ENCODE data around the gene AXDND1.
"Not testable (repeated sequence)": the region's sequence is repeated elsewhere in the genome, so short reads cannot be mapped to it uniquely, and the experiment has no call there.

AXDND1 gene, protein sequence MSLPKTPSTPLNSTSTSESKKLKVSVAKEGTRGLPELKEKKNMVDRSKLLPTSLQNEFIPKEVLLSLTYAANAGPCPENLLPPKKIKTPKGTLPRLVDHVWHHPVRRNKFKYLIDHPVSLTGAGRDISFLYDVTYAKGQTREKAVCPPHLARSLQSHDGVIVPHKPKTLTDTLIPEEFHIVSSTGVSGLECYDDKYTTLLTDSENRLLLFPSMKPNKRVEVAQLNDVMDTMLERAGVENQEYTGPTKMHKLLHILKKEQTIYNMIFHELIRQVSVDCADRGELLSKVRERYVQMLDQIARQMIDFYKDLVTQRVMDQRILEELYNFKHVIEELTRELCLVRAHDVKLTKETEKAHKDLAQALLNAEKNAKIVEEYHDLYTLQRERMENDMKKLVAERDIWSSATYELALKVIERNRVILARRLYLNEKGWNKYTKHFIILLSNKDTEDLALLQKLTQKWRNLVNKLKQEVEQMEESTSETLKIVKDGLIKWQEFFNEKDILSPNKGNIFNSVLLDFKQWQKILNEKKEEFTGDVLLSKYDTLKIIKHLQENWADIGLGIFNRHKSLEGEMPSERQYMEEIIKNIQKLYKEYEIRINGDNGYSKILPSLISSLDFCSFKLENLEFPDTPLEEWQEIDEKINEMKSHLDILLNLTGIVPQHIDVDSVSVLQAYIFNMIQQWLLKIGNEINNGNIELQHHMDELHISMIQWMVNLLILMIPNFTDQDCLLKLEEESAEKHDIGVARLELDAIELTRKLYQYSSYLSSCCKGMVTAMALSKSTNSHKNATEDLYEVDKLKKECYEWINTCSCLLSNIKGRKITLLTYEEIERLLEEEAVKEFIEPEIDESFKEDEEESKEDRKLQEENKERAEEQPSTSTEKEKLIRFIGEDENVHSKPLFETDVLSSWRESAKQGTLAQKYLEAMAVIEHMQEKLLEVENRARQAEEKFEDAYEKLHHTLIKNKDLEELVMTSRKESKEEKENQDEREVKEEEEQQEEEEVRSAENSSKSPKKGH

DNA sequence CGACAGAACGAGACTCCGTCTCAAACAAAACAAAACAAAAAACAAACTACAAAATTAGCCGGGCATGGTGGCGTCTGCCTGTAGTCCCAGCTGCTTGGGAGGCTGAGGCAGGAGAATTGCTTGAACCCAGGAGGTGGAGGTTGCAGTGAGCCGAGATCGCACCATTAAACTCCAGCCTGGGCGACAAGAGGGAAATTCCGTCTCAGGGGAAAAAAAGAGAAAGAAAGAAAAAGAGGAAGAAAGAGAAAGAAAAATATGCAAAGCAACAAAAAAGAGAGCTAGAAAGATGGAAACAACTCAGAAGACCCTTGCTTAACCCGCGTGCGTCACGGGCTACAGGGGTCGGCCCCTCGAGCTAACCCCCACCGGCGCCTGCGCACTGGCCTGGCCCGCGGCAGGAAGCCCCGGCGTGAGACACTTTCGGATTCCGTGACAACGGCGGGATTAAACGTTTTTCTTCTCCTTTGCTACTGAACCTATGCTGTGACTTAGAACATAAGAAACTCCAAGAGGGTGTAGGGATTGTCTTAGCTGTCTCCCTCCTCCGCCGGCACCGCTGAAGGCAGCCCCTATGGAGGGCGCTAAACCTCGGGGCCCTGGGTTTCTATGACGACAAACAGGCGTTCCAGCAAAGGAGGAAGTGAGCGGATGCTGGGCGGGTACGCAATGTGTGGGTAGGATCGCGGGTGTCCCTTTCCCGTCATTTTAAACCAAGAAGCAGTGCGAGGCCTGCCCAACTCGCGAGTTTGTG is at the start of gene AXDND1:
Gene AXDND1, plus strand, starts transcription at position 630 of the 751 bp plus-strand sequence. CDS start 539 bp downstream, outside the sequence.
- peak; percentile 94 for DNase-seq

DNA sequence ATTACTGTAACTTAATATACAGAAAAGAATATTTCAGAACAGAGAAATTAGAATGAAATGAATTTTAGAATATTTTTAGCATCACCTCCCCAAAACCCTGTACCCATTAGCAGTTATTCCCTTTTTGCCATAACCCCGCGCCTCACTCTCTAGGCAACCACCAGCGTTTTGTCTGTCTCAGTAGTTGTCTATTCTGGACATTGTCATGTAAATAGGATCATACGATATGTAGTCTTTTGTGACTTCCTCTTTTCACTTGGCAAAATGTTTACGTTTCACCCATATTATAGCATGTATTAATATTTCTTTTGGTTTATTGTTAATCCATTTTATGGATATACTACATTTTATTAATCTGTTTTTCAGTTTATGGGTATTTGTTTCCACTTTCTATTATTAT is 47.3 kb upstream of the AXDND1 start:
- no peak for DNase-seq

DNA sequence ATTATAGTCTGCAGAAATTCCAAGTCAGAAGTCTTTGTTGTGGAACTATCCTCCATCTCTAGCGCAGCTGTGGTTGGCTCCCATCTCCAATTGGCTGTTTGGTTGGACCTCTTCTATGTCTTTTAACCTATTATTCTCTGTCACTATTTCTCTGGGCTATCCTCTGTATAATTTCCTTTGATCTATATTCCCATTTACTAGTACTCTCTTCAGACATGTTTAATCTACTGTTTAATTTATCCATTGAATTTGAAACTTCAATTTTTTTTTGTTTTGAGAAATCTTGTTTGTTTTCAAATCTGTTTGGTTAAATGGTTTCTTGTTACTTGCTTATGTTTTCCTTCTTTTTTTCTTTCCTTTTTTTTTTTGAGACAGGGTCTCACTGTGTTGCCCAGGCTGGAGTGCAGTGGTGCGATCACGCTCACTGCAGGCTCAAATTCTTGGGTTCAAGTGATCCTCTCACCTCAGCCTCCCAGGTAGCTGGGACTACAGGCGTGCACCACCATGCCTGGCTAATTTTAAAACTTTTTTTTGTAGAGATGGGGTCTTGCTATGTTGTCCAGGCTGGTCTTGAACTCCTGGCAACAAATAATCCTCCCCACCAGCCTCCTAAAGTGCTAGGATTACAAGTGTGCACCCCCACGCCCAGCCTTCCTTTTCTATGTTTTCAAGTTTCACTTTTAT is 44.1 kb upstream of the AXDND1 start:
- DNase-seq: no peak

DNA sequence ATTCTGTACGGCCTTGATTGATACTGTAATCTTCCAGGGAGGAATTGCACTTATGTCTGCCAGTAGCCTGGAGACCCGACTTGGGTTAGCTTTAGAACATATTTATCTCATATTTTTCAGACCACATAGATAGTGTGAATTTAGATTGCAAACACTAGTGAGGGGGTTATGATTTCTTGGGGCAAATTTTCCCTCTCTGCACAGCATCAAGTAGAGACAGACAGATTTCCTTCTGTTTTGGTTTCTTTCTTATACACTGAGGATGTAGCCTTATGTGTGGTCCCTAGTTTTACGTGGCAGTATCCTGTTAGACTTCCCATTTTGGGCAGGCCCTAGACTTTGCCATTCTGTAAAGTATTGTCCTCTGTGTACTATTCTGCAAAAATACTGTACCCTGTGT is 43.2 kb upstream of the AXDND1 start:
- DNase-seq: no peak

DNA sequence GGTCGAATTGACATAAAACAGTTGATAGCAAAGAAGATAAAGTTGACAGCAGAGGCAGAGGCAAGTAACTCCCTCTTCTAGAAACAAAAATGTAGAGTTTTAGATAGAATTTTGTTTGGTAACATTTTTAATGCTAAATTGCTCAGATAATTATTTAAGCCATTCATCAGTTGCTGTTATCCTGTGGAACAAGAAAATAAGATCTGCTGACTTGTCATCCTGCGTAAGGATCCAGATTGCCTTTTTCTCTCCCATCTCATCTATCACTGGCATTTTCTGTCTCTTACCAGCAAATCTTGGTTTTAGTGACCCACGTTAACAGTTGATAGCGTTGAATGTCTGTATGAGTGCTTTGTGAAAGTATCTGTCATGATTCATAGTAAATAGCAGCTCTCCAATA is 42.3 kb upstream of the AXDND1 start:
- DNase-seq: no peak

DNA sequence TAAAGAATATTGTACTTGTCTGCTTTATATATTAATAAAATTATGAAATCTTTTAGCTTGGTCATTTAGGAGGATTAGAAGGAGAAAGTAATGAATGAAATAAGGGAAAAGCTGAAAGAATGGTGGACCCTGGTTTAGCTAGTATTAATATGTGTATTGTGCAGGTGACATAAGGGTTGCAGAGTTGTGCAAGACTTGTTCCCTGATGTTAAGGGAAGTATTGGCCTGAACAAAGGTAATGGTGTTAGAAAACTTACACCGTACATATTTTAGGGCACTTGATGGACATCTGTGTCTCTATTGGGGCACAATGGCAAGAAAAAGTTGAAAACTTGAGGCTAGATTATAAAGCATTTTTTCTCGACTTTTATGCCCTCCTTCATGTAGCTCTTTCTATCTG is 39.9 kb upstream of the AXDND1 start:
- DNase-seq: no peak

DNA sequence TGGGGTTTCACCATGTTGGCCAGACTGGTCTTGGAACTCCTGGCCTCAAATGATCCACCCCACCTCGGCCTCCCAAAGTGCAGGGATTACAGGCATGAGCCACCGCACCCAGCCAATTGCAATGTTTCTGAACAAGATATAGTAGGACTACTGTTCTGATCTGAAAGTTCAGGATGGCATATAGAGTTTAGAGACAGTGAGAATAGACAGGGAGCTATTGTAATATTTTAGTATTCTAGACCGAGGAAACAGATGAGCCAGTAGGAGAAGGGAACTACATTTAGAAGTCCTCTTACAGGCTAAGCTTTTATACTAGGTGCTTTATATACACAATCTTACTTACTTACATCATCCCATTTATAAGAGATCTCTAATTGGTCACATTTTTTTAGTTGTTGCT is 39.0 kb upstream of the AXDND1 start:
- DNase-seq: no peak

DNA sequence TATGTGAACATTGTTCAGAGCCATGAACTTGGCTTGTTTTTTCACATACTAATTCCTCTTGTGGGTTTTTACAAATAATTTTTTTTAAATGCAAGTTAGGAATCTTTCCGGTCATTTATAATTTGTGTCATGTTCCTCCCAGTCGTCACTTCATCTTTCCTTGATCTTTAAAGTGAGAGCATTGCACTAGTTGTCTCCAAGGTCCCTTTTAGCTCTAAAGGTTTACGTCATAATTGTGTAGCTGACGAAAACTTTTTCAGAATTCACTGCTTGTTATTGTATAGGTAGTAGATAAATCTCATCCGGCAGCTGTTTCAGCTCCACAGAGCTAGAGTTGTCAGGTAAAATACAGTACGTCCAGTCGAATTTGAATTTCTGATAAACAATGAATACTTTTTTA is 38.6 kb upstream of the AXDND1 start:
- DNase-seq: no peak

DNA sequence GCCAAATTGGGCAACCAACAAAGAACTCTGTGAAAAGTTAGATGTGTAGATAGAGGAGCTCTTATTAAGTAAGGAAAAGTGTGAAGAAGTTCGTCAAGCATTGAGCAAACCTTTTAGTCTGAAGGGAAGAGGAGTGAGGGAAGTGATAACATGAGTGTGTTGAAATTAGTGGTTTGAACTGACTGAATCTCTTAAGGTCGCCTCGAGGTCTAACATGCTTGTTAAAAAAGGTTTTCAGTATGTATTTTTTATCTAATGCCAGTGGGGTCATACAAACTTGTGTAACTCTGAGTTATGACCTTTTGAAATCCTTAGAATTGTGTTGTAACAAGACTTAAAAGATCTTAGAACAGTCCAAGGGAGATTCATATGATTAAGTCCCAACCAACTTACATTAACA is 38.1 kb upstream of the AXDND1 start:
- no peak for DNase-seq

DNA sequence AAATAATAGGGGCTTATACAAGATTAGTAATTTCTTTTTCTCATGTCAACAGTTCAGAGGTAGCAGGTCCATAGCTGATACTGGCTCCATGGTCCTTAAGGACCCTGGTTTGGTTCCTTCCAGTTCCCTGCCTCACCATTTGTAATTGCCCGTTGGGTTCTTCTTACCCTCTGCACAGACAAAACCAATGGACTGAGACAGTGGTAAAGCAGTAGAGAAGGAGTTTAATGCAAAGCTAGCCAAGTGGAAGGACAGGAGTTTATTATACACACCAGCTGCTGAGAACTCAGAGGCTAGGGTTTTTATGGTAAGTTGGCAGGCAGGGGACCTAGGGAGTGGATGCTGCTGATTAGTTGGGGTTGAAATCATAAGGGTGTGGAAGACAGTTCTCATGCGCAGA is 35.9 kb upstream of the AXDND1 start:
- DNase-seq: no peak

DNA sequence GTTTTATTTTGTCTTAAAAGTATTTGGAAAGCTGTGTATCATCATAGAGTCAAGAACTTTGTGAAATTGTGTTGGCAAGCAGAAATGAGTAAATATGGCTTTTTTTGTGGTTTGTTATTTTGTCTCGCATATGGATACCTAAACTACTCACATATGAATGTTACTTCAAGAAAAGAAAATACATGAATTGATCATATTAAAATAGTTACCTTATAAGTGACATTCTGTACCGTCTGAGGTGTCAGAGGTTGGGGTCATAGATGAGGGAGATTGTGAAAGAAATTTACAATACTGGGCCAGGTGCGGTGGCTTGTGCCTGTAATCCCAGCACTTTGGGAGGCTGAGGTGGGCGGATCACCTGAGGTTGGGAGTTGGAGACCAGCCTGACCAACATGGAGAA is 31.3 kb upstream of the AXDND1 start:
- no peak for DNase-seq

DNA sequence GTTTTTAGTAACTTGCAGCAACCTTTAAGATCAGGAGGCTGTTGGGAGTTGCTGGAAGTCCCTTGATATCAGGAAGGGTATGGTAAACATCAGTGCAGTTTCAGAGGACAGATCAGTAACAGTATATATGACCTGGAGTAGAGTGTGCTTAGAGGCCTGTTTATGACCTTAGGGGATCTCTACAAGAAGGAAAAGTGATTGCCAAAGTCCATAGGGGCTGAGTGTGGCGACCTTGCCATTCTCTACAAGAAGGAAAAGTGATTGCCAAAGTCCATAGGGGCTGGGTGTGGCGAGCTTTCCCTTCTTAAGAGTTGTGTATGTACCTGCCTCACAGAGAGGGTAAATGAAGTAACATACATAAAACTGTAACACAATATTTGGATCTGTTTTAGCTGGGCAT is 28.5 kb upstream of the AXDND1 start:
- no peak for DNase-seq

DNA sequence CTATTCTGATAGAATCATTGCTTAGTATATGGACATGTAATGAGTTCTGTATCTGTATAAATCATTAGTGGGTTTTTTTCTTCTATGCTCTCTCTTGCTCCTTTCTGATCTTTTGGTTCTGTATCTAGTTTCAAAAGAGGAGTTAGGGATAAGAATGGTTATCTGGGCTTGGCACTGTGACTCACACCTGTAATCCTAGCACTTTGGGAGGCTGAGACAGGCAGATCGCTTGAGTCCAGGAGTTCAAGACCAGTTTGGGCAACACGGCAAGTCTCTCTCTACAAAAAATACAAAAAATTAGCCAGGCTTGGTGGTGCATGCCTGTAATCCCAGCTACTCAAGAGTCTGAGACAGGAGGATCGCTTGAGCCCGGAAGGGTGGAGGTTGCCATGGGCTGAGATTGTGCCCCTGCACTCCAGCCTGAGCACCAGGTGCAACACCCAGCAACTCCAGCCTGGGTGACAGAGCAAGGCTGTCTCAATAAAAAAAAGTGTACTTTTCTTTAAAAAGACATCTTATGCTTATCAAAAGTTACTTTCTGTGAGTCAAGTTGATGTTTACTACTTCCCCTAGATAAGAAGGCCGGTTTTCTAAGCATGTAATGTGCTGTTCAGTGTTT is 27.7 kb upstream of the AXDND1 start:
- no peak for DNase-seq

DNA sequence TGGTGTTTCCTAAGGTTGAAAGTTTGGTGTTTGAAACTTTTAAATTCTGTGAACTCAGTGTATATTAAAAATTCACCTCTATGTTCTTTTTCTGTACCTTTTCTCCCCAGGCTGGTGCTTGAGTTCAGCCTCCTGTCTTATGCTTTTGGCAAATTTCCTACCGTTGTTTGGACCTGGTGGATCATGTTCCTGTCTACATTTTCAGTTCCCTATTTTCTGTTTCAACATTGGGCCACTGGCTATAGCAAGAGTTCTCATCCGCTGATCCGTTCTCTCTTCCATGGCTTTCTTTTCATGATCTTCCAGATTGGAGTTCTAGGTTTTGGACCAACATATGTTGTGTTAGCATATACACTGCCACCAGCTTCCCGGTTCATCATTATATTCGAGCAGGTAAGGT is 24.9 kb upstream of the AXDND1 start:
- DNase-seq: no peak

DNA sequence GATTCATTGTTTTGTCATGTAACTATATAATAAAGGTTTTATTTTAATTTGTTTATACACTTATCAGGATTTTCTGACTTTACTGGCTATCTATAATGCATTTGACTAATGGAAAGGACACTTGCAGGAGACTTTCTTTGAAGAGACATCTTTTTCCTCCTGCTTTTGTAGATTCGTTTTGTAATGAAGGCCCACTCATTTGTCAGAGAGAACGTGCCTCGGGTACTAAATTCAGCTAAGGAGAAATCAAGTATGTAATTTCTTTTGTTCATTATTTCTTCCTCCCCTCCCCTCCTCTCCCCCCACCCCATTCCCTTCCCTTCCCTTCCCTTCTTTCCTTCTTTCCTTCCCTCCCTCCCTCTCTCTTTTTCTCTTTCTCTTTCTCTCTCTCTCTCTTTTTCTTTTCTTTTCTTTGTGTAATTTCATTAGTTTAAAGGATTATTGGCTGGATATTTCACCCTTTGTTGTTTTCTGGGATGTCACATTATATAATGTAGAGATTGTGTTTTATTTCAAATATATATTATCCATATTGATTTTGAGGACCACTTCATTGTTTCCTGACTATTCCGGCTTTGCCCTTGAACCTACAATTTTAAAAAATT is 23.7 kb upstream of the AXDND1 start:
- no peak for DNase-seq

DNA sequence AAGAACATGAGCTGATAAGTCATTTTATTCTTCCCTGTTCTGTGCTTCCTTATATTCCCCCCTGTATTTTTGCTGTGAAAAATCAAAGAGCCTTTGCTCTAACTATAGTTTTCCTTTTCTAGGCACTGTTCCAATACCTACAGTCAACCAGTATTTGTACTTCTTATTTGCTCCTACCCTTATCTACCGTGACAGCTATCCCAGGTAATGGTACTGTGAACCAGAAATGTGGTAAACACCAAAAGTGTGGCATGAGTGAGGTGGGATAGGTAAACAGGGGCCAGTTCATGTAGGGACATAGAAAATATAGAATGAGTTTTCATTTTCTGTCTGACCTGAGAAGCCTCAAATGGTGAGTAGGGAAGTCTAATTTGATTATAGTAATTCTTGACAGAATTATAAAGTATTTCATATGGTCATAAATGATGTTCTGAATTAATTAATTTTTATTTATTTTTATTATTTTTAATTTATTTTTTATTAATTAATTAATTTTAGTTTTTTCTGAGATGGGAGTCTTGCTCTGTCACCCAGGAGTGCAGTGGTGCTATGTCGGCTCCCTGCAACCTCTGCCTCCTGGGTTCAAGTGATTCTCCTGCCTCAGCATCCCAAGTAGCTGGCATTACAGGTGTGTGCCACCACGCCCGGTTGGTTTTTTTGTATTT is 22.9 kb upstream of the AXDND1 start:
- DNase-seq: no peak

DNA sequence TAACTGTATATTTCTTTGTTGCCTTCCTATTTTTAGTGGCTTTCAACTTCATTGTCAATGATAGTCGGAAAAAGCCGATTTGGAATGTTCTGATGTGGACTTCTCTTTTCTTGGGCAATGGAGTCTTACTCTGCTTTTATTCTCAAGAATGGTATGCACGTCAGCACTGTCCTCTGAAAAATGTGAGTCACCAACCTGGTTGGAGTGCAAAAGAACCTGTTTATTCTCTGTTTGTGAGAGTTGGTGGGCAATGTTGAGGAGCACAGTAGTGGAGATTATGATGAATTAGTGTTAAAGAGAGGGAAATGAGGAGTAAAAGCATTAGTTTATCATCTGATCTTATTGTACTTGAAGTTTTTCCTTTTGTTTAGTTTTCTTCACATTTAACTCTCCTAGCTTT is 14.5 kb upstream of the AXDND1 start:
- DNase-seq: no peak

DNA sequence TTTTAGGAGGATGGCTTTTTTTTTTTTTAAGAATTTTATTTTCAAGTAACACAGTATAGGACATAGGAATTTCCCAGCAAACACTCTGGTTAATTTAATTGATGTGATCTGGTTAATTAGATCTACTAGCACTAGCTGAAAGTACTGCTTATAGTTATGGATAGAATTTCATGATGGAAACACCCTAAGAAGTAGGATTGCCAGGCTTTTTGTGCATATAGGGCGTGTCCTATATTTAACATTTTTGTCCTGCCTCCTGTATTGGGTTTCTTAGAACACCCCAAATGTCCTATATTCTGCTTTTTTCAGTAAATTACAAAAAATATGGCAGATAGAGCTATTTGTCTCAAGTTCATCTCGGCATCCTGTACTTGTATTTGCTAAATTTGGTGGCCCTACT is 13.5 kb upstream of the AXDND1 start:
- no peak for DNase-seq

DNA sequence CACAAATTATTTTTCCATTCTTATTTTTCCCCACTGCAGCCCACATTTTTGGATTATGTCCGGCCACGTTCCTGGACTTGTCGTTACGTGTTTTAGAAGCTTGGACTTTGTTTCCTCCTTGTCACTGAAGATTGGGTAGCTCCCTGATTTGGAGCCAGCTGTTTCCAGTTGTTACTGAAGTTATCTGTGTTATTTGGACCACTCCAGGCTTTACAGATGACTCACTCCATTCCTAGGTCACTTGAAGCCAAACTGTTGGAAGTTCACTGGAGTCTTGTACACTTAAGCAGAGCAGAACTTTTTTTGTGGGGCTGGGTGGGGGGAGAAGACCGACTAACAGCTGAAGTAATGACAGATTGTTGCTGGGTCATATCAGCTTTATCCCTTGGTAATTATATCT is 12.2 kb upstream of the AXDND1 start:
- no peak for DNase-seq

DNA sequence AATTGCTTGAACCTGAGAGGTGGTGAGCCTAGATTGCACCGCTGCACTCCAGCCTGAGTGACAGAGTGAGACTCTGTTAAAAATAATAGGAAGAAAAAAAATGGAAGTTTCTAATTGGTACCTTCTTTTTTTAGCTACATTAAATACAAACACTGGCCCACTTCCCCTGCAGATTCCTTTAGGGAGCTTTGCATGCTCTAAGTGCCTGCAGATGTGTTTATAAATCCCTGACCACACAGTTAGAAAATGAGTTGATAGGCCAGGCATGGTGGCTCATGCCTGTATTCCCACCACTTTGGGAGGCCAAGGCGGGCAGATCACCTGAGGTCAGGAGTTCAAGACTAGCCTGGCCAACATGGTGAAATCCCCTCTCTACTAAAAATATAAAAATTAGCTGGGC is 4.1 kb upstream of the AXDND1 start:
- DNase-seq: not testable (repeated sequence)
